Activated naive CD4-positive, alpha-beta T cell treated with anti-CD3 and anti-CD28 coated beads for 36 hours (primary cell): ENCODE measurements around the gene CRELD1. TPM values are rescaled to one million over a fixed set of nuclear protein-coding genes. Genes with fewer than 3 reads are reported as not detected.

Experiments
- CTCF ChIA-PET: fragments of 350-600 bp; sonication (Branson Sonifier 250); formaldehyde crosslinking; loops from one replicate; lab custom pipeline; 2021; ENCODE audit warnings: antibody characterized with exemption; lab: Charles Lee
- DNase-seq: peaks from one replicate; pipeline ENCODE4 v3.0.0-alpha.2; 2020
- H3K27ac Mint-ChIP-seq: one replicate; pipeline ENCODE4 v1.8.0; 2021; ENCODE audit warnings: mild to moderate bottlenecking, mixed read lengths
- H3K27me3 Mint-ChIP-seq: one replicate; pipeline ENCODE4 v1.8.0; 2021; ENCODE audit warnings: low read depth, mixed read lengths
- H3K36me3 Mint-ChIP-seq: one replicate; pipeline ENCODE4 v1.8.0; 2021; ENCODE audit warnings: low read depth, mixed read lengths
- H3K4me1 Mint-ChIP-seq: one replicate; pipeline ENCODE4 v1.8.0; 2021; ENCODE audit warnings: low read depth, mixed read lengths
- H3K4me3 Mint-ChIP-seq: one replicate; pipeline ENCODE4 v1.8.0; 2021; ENCODE audit warnings: mild to moderate bottlenecking, moderate library complexity, mixed read lengths
- H3K9me3 Mint-ChIP-seq: one replicate; pipeline ENCODE4 v1.8.0; 2021; ENCODE audit warnings: mixed read lengths
- intact Hi-C: fragments of 100-400 bp; cut with micrococcal nuclease; formaldehyde crosslinking; loops from one replicate; pipeline ENCODE4 v1.15.1; 2023
- total RNA-seq, 2 experiments: library from RNA; stranded (reverse); gene quantifications; one replicate each; pipeline ENCODE4 v1.2.3, GENCODE V29; 2021

Gene CRELD1
- total RNA-seq, 2 experiments from 2014 or later: 15.7 to 19.9 TPM

DNA sequence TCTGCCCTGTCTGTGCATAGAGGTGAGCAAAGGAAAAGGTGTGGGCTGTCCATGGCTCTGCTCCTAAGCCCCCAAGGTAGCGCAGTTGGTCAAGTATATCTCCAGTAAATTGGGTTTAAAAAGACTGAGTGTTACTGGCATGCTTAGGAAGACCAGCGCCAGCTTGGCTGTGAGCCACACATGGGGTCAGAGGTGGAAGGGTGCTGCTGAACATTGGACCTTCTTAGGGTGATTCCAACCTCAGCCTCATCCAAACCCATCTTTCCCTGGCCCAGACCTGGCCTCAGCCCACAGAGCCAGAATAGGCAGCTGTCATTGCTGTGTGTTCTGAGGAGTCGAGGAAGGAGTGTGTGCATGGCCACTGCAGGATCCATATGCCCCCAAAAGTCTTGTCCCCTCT, 25.3 kb upstream of the CRELD1 start:
- Mint-ChIP-seq H3K27ac (no peak overlapping the region), H3K9me3 (no peaks in the 10 kb centered on the region), H3K4me3 (no peak overlapping the region), H3K4me1 (peaks cover 18% of the 10 kb centered on the region), H3K36me3 (no peaks in the 10 kb centered on the region), H3K27me3 (peaks cover 4% of the 10 kb centered on the region)
- CTCF ChIA-PET: interaction anchor here (1.2 to 1.4 kb wide), 2 partner anchors 8 to 13 kb away, joined by 3 read pairs; partner anchors contain the start of gene IL17RC
- intact Hi-C loops: no loop called here
- no peak for DNase-seq

DNA sequence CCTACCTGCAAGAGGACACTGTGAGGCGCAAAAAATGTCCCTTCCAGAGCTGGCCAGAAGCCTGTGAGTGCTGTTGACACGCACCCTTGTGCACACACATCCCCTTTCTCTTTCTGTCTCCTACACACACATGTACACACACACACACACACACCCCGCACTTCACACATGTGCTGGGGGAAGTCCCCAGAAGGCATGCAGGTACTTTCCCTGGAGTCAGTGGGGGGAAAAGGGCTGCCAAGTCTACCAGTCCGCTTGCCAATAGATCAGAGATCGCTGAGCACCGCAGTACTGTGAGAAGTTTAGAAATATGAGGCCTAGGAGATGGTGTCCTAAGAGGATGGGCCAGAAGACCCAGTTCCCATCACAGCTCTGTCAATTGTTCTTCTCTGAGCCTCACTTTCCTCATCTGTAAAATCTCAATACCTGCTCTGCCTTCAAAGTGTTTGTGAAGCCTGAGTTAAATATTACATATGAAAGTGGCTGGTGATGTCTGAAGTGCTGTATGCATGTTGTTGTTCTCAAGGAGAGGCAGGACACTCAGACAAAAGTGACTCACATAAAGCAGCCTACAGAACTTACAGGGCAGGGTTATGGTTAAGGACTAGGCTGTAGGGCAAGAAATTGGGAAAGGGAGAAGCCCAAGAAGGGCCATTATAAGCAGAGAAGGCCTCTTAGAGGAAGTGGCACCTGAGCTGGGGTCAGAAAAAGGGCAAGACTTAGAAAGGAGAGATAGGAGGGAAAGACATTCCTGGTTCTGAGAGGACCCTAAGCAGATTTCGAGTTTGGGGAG, 24.2 kb upstream of the CRELD1 start:
- Mint-ChIP-seq H3K27ac (no peak overlapping the region), H3K4me3 (no peak overlapping the region)

DNA sequence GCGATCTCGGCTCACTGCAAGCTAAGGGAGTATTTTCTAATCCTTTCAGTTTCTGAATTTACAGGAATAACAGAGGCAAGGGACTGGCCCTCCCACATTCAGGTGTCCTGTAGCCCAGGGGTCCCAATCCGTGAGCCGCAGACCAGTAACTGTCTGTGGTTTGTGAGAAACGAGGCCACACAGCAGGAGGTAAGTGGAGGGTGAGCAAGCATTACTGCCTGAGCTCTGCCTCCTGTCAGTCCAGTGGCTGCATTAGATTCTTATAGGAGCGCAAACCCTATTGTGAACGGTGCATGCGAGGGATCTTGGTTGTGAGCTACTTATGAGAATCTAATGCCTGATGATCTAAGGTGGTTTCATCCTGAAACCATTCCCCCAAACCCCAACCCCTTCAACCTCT, 21.8 kb upstream of the CRELD1 start:
- Mint-ChIP-seq H3K9me3 (no peaks in the 10 kb centered on the region), H3K27ac (no peak overlapping the region), H3K4me3 (no peak overlapping the region), H3K4me1 (peaks cover 23% of the 10 kb centered on the region), H3K27me3 (peaks cover 5% of the 10 kb centered on the region), H3K36me3 (no peaks in the 10 kb centered on the region)
- intact Hi-C loops: no loop called here
- CTCF ChIA-PET: interaction anchor here (1.0 to 1.3 kb wide), 3 partner anchors 20 to 85 kb away, joined by 3 read pairs; partner anchors contain the start of gene CRELD1
- no peak for DNase-seq

More for the DNA sequence above, 24.2 kb upstream of the CRELD1 start:
- CTCF ChIA-PET: no interaction called here
- H3K9me3 Mint-ChIP-seq: no peaks in the 10 kb centered on the region
- intact Hi-C loops: no loop called here
- H3K36me3 Mint-ChIP-seq: no peaks in the 10 kb centered on the region
- peaks cover 4% of the 10 kb centered on the region for H3K27me3 Mint-ChIP-seq
- DNase-seq: peak; percentile 32
- H3K4me1 Mint-ChIP-seq: peaks cover 10% of the 10 kb centered on the region

DNA sequence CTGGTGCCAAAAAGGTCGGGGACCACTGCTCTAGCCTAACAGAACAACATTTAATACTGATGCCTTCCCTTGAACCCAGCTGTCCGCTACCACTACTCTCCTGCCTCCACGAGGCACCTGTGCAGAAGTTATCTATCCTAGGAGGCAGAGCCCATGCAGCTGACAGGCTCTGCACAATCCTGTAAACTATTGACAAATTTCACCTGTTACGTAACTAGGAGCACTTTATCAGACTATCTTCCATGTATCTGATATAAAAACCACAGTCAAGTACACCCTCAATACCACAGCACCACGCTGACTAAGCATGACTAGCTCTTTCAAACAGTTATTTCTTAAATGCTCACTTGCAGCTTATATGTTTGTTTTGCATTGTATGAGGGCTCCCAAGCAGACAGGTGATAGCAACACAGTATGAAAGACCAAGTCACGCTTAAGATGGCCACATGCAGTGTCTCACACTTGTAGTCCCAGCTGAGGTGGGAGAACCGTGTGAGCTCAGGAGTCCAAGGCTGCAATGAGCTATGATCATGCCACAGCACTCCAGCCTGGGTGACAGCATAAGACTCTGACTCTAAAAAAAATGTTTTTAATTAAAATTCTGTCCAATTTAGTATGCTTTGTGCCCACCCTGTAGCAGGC, 21.2 kb upstream of the CRELD1 start:
- Mint-ChIP-seq H3K36me3 (no peaks in the 10 kb centered on the region), H3K4me3 (no peak overlapping the region), H3K27me3 (peaks cover 5% of the 10 kb centered on the region), H3K4me1 (peaks cover 23% of the 10 kb centered on the region), H3K27ac (no peak overlapping the region), H3K9me3 (no peaks in the 10 kb centered on the region)
- no peak for DNase-seq
- CTCF ChIA-PET: interaction anchor here (1.0 to 1.4 kb wide), 3 partner anchors 19 to 85 kb away, joined by 3 read pairs; partner anchors contain the start of gene CRELD1
- intact Hi-C loops: no loop called here

DNA sequence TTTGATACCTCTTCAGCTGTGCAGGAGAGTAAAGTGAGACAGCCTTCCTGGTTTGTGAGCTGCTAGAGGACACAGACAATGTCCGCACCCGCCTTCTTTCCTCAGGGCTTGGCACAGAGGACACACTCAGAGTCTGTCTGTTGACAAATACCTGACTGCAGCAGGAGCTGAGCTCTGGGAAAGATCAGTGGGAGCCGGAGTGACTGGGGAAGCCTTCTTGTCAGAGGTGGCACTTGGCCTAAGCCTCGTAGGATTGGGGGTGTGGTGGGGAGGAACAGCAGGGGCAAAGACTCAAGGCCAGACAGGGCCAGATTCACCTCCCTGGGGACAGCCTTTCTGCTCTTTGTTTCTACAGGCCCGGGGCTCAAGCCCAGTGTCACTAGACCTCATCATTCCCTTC, 20.0 kb upstream of the CRELD1 start:
- CTCF ChIA-PET: interaction anchor here (0.7 to 1.4 kb wide), 4 partner anchors 19 to 206 kb away, joined by 3 read pairs; no protein-coding TSS in a partner anchor
- no peaks in the 10 kb centered on the region for H3K9me3 Mint-ChIP-seq
- H3K4me1 Mint-ChIP-seq: peaks cover 23% of the 10 kb centered on the region
- H3K27me3 Mint-ChIP-seq: peaks cover 5% of the 10 kb centered on the region
- H3K36me3 Mint-ChIP-seq: no peaks in the 10 kb centered on the region
- no peak overlapping the region for H3K4me3 Mint-ChIP-seq
- intact Hi-C loops: no loop called here
- H3K27ac Mint-ChIP-seq: no peak overlapping the region
- DNase-seq: no peak

DNA sequence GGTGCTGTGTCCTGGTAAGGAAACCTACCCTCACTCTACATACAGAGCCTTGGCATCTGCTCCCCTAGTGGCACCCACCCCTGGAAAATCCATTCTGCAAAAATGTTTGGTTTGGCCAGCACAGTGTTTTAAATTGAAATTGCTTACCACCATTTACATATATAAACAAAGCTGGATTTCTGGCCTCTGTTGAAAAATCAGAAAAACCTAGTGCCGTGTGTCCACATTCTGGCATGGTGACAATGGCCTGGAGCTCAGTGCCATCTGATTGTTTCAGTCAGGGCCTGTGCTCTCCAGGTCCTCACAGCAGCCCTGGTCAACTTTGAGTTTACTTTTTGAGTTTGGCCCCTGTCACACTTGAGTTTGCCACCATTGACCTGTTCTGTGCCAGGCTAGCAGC, 19.6 kb upstream of the CRELD1 start:
- H3K4me1 Mint-ChIP-seq: peaks cover 22% of the 10 kb centered on the region
- intact Hi-C loops: no loop called here
- H3K36me3 Mint-ChIP-seq: no peaks in the 10 kb centered on the region
- H3K4me3 Mint-ChIP-seq: no peak overlapping the region
- H3K27ac Mint-ChIP-seq: no peak overlapping the region
- peaks cover 5% of the 10 kb centered on the region for H3K27me3 Mint-ChIP-seq
- no peak for DNase-seq
- no peaks in the 10 kb centered on the region for H3K9me3 Mint-ChIP-seq
- CTCF ChIA-PET: interaction anchor here (0.7 to 1.0 kb wide), 4 partner anchors 18 to 206 kb away, joined by 3 to 4 read pairs (median 3); no protein-coding TSS in a partner anchor

DNA sequence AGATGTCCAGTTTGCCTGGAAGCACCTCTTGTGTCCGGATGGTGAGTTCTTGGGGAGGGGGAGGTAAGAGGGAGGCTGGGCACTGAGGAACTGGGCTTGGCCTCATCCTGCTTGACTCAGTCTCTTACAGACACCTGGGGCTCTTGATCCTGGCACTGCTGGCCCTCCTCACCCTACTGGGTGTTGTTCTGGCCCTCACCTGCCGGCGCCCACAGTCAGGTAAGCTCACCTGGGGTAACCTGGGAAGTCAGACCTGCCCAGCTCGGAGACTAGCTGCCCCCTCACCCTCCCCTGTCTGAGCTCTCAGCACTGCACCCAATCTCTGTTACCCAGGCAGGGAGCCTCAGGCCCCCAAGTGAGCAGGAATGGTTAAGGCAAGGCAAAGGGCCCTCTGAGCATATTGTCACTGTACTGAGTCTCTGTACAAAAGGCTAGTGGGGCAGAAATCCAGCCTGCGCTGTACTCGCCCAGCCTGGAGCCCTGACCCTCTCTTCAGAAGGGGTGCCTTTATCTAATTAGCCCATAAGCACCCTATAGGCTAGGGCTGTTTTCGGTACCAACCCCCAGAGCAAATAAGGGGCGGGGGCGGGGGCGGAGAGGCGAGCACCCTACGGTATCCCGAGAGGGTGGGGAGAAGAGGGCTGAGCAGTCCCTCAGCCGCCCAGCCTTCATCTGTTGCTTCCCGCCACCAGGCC, 18.9 kb upstream of the CRELD1 start:
- no peaks in the 10 kb centered on the region for H3K36me3 Mint-ChIP-seq
- DNase-seq: no peak
- intact Hi-C loops: loop anchor here (1.0 kb wide), 1 partner anchor 24 kb away; the partner anchor contains the start of gene JAGN1
- no peaks in the 10 kb centered on the region for H3K9me3 Mint-ChIP-seq
- CTCF ChIA-PET: interaction anchor here (0.8 to 1.0 kb wide), 2 partner anchors 18 to 20 kb away, joined by 3 to 4 read pairs; no protein-coding TSS in a partner anchor
- peak overlapping the region; percentile 43 for H3K4me3 Mint-ChIP-seq
- peaks cover 16% of the 10 kb centered on the region for H3K4me1 Mint-ChIP-seq
- H3K27ac Mint-ChIP-seq: no peak overlapping the region
- peaks cover 5% of the 10 kb centered on the region for H3K27me3 Mint-ChIP-seq

DNA sequence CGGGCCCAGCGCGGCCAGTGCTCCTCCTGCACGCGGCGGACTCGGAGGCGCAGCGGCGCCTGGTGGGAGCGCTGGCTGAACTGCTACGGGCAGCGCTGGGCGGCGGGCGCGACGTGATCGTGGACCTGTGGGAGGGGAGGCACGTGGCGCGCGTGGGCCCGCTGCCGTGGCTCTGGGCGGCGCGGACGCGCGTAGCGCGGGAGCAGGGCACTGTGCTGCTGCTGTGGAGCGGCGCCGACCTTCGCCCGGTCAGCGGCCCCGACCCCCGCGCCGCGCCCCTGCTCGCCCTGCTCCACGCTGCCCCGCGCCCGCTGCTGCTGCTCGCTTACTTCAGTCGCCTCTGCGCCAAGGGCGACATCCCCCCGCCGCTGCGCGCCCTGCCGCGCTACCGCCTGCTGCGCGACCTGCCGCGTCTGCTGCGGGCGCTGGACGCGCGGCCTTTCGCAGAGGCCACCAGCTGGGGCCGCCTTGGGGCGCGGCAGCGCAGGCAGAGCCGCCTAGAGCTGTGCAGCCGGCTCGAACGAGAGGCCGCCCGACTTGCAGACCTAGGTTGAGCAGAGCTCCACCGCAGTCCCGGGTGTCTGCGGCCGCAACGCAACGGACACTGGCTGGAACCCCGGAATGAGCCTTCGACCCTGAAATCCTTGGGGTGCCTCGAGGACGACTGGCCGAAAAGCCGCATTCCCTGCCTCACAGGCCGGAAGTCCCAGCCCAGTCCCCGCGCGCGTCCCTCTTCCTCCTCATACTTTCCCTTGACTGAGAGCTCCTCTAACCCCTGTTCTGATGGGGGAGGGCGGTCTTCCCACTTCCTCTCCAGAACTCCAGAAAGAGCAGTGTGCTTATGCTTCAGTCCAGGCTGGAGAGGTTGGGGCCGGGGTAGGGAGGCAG, 18.1 kb upstream of the CRELD1 start:
- intact Hi-C loops: loop anchor here (1.0 kb wide), 1 partner anchor 25 kb away; the partner anchor contains the start of gene JAGN1
- Mint-ChIP-seq H3K27me3 (peaks cover 5% of the 10 kb centered on the region), H3K9me3 (no peaks in the 10 kb centered on the region), H3K4me1 (peaks cover 13% of the 10 kb centered on the region), H3K27ac (no peak overlapping the region), H3K36me3 (no peaks in the 10 kb centered on the region), H3K4me3 (peak overlapping the region; percentile 71)
- DNase-seq: peak; percentile 47
- CTCF ChIA-PET: interaction anchor here (0.5 to 3.0 kb wide), 5 partner anchors 12 to 108 kb away, joined by 3 to 19 read pairs (median 4); partner anchors contain the start of genes IL17RE and JAGN1

DNA sequence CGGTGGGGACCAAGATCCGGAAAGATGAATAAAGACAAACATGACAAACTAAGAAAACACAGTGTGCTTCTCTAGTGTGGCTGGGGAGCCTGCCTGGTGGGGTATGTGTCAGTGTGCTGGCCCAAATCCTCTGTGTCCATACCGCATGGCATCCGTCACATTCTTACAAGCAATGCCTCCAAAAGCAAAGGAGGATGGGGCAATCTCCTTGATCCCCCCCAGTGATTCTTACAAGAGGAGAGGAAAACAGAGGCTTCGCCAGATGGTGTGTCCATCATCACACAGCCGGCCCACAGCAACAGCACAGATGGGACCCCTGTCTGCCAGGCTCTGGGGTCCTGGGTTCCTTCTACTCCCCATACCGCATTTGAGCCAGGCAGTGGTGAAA, 17.3 kb upstream of the CRELD1 start:
- intact Hi-C loops: no loop called here
- Mint-ChIP-seq H3K36me3 (no peaks in the 10 kb centered on the region), H3K9me3 (no peaks in the 10 kb centered on the region), H3K4me1 (peaks cover 13% of the 10 kb centered on the region), H3K4me3 (peak overlapping the region; percentile 71), H3K27ac (no peak overlapping the region), H3K27me3 (peaks cover 4% of the 10 kb centered on the region)
- CTCF ChIA-PET: interaction anchor here (1.0 to 3.0 kb wide), 3 partner anchors 9 to 15 kb away, joined by 3 to 19 read pairs (median 3); partner anchors contain the start of gene IL17RE
- no peak for DNase-seq

DNA sequence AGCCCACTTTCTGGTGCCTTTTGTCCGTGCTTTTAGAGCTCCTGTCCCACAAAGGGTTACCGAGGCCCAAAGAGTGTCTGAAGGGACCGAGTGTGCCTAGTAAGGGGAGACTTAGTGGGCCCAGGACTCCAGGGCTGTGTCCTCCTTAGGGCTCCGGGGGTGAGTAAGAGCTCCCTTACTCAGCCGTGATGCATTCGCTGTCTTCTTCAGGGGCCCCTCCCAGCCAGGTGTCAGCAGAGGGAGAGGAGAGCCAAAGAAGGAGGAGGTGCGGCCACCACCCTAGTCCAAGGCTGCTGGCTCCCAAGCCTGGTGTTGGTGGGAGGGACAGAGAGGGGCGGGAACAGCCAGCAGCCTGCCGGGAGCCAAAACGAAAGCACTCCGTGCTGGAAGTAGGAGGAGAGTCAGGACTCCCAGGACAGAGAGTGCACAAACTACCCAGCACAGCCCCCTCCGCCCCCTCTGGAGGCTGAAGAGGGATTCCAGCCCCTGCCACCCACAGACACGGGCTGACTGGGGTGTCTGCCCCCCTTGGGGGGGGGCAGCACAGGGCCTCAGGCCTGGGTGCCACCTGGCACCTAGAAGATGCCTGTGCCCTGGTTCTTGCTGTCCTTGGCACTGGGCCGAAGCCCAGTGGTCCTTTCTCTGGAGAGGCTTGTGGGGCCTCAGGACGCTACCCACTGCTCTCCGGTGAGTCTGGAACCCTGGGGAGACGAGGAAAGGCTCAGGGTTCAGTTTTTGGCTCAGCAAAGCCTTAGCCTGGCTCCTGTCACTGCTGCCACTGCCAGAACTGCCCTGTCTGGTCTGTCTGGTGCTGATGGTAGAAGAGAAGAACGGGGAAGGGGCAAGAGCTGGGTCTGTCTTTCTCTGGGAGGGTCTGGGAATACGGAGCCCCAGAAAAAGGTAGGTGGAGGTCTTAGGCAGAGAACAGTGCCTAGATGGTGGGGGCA, 16.6 kb upstream of the CRELD1 start, which contains the start of gene IL17RC:
Gene IL17RC, plus strand, starts transcription at position 365 of the 947 bp plus-strand sequence. Its CDS starts 218 bp downstream, at position 583.
- intact Hi-C loops: no loop called here
- H3K4me1 Mint-ChIP-seq: peaks cover 13% of the 10 kb centered on the region
- peaks cover 2% of the 10 kb centered on the region for H3K27me3 Mint-ChIP-seq
- no peak within 1 kb of the TSS for H3K27ac Mint-ChIP-seq
- peak; percentile 67 for DNase-seq
- no peaks in the 10 kb centered on the region for H3K9me3 Mint-ChIP-seq
- peak within 1 kb of the TSS; percentile 71 for H3K4me3 Mint-ChIP-seq
- H3K36me3 Mint-ChIP-seq: no peaks in the 10 kb centered on the region
- CTCF ChIA-PET: interaction anchor here (1.0 to 3.0 kb wide), 3 partner anchors 9 to 15 kb away, joined by 3 to 19 read pairs (median 3); partner anchors contain the start of gene IL17RE
